Neutrophil (primary cell): Measurements from ENCODE around the gene SERINC1.

Source experiments
- H3K27ac ChIP-seq: fragments of 200-600 bp; sonication (generic); 2 replicates; pipeline ENCODE4 v1.5.1; 2016; ENCODE audit warnings: mild to moderate bottlenecking, moderate library complexity
- H3K27me3 ChIP-seq: fragments of 200-600 bp; sonication (generic); 2 replicates; pipeline ENCODE4 v1.6.0; 2016; ENCODE audit warnings: mild to moderate bottlenecking
- H3K36me3 ChIP-seq: fragments of 200-600 bp; sonication (generic); 2 replicates; pipeline ENCODE4 v1.5.1; 2017
- H3K4me1 ChIP-seq, 2 experiments: fragments of 200-600 bp in 1 of 2; sonication (generic) in 1 of 2; 1 replicate in 1 of 2; 2 replicates in 1 of 2; pipeline versions ENCODE4 v1.5.1 to v1.6.1; 2013 to 2016; ENCODE audit warnings: low read depth in 1 of 2, low read length in 1 of 2, mild to moderate bottlenecking in 1 of 2, moderate library complexity in 1 of 2; ENCODE audit not compliant: control insufficient read depth in 1 of 2, insufficient read depth in 1 of 2
- H3K4me3 ChIP-seq, 2 experiments: fragments of 200-600 bp in 1 of 2; sonication (generic) in 1 of 2; 1 replicate in 1 of 2; 2 replicates in 1 of 2; pipeline ENCODE4 v1.5.1; 2013 to 2016; ENCODE audit warnings: low read depth in 1 of 2, low read length in 1 of 2, mild to moderate bottlenecking in 1 of 2, moderate library complexity in 1 of 2
- H3K9me3 ChIP-seq: fragments of 200-600 bp; sonication (generic); 2 replicates; pipeline ENCODE4 v1.5.1; 2016
- TF ChIP-seq, protein P1 (sequence below): fragments of 200-600 bp; sonication (generic); IDR thresholded peaks from 2 replicates; pipeline ENCODE4 v1.5.1; 2016; ENCODE audit warnings: antibody characterized with exemption

The SERINC1 gene

DNA sequence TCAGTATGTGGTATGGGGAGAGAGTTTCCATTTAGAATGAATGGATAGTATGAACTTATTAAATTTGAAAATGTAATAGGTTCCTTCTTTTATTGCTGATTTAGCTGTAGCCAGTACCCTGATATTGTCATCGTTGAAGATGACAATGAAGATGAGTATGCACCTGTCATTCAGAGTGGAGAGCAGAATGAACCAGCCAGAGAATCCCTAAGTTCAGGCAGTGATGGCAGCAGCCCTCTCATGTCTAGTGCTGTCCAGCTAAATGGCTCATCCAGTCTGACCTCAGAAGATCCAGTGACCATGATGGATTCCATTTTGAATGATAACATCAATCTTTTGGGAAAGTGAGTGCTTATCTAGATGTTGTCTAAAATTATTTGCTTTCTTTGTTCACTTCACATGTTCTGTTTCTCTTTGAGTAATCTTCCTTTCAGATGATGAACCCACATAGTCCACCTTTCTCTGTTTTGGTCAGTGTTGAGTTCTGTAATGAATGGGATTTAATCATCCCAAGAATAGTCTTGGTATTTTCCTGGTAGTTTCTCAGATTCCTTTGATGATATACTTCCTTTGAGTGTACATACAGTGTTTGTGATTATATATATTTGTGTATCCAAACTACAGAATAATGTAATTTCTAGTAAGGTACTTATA lies 48.9 kb downstream of the SERINC1 start:
- Histone ChIP-seq H3K4me1 (no peaks in the 10 kb centered on the region), H3K9me3 (no peaks in the 10 kb centered on the region), H3K27ac (no peak overlapping the region), H3K27me3 (no peaks in the 10 kb centered on the region), H3K4me3 (no peak overlapping the region), H3K36me3 (peaks cover 16% of the 10 kb centered on the region)
- TF ChIP-seq, protein P1, sequence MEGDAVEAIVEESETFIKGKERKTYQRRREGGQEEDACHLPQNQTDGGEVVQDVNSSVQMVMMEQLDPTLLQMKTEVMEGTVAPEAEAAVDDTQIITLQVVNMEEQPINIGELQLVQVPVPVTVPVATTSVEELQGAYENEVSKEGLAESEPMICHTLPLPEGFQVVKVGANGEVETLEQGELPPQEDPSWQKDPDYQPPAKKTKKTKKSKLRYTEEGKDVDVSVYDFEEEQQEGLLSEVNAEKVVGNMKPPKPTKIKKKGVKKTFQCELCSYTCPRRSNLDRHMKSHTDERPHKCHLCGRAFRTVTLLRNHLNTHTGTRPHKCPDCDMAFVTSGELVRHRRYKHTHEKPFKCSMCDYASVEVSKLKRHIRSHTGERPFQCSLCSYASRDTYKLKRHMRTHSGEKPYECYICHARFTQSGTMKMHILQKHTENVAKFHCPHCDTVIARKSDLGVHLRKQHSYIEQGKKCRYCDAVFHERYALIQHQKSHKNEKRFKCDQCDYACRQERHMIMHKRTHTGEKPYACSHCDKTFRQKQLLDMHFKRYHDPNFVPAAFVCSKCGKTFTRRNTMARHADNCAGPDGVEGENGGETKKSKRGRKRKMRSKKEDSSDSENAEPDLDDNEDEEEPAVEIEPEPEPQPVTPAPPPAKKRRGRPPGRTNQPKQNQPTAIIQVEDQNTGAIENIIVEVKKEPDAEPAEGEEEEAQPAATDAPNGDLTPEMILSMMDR, result no peak

DNA sequence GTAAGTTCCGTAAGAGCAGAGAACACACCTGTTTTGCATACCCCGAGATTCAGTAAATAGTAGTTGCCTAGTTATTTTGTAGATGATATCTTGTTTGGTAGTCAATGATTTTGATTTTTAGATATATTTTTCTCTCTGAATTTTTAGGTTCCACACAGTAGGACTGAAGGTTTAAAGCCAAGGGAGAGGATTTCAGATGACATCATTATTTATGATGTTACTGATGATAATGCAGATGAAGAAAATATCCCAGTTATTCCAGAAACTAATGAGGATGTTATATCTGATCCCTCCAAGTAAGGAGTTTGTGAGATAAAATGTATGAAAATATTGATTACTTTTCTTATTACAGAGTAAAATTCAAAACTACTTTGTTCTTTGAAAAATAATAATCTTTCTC lies 49.6 kb downstream of the SERINC1 start:
- TF ChIP-seq, protein P1, result no peak
- peaks cover 16% of the 10 kb centered on the region for H3K36me3 ChIP-seq
- no peaks in the 10 kb centered on the region for H3K9me3 ChIP-seq
- no peak overlapping the region for H3K4me3 ChIP-seq
- H3K27me3 ChIP-seq, result no peaks in the 10 kb centered on the region
- H3K27ac ChIP-seq, result no peak overlapping the region
- no peaks in the 10 kb centered on the region for H3K4me1 ChIP-seq

DNA sequence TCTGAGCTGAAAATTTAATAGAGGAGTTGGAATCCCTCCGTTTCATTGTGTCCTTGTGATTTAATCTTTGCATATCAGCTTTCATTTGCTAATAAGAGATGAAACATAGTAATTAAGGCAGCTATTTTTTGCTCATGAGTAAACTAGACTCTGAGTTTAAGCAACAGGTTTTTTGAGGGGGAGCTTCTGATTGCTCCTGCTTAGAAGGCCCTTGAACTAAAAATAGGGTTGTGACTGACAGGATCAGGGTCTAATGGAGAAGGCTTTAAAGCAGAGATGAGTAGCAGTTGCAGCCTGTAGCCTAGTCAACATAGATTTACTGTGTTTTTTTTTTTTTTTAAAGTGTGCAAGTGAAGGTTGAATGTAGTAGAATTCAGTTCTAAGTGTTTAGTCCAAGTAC lies 54.8 kb downstream of the SERINC1 start:
- TF ChIP-seq, protein P1, result no peak
- H3K4me3 ChIP-seq, result no peak overlapping the region
- H3K36me3 ChIP-seq, result peaks cover 11% of the 10 kb centered on the region
- no peaks in the 10 kb centered on the region for H3K4me1 ChIP-seq
- H3K9me3 ChIP-seq, result no peaks in the 10 kb centered on the region
- no peak overlapping the region for H3K27ac ChIP-seq
- no peaks in the 10 kb centered on the region for H3K27me3 ChIP-seq

DNA sequence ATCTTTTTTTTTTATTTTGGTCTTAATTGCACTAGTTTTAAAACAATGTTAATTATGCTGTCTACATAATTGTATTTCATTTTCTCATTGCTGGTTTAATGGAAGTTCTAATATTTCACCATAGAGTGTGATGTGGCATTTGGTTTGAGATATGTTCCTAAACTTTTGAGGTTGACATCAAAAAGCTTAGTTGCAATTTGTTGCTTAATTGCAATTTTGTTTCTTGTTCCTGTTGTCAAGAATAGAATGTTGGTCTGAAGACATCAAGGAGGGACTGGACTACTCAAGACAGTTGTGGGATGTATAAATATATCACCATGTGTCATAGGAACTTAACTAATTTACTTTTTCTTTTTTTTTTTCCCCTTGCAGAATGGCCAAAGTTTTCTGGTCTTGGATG lies 59.6 kb downstream of the SERINC1 start:
- H3K36me3 ChIP-seq, result no peaks in the 10 kb centered on the region

DNA sequence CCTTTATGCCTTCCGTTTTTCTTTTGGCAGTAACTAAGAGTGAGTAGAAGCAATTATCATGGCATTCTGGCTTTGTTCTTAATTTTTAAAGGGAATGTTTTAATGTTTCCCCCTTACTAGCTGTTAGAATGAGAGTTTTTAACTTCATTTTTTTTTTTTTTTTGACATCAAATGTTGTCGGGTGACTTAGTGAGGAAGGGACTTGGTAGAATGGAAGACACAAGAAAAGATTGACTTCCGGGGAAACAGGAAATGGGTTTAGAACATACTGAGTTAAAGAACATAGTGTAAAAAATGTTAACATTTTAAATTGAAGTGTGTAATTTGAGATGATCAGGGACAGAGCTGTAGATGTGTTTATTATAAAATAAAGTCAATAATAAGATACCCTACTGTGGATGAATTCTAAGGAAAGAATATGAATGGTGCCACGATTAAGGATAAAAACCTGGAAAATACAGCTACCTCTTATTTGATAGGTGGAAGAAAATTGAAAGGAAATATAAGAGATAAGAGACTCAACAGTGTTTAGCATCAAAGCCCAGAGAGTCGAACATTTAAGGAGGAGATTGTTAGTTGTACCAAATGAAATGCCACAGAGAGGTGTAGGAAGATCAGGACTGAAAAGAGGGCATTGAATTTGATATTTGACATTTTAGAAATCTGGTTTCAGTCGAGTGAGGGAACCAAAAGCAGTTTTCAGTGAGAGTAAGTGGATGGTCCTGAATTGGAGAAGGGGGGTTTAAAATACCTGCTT lies 62.7 kb downstream of the SERINC1 start:
- H3K27me3 ChIP-seq, result no peaks in the 10 kb centered on the region
- H3K9me3 ChIP-seq, result no peaks in the 10 kb centered on the region
- TF ChIP-seq, protein P1, result no peak
- no peak overlapping the region for H3K27ac ChIP-seq
- H3K36me3 ChIP-seq, result no peaks in the 10 kb centered on the region
- H3K4me3 ChIP-seq, result no peak overlapping the region
- no peaks in the 10 kb centered on the region for H3K4me1 ChIP-seq

More for the DNA sequence above, 59.6 kb downstream of the SERINC1 start:
- Histone ChIP-seq H3K9me3 (no peaks in the 10 kb centered on the region), H3K27ac (no peak overlapping the region), H3K4me3 (no peak overlapping the region), H3K4me1 (no peaks in the 10 kb centered on the region), H3K27me3 (no peaks in the 10 kb centered on the region)
- TF ChIP-seq, protein P1, result no peak
